Umbilical cord (tissue), 2 donors: Measurements from ENCODE around the gene ZNF440. TPM values are rescaled to one million over a fixed set of nuclear protein-coding genes. Genes with fewer than 3 reads are reported as not detected.
"Not testable (repeated sequence)": the region's sequence is repeated elsewhere in the genome, so short reads cannot be mapped to it uniquely, and the experiment has no call there.

Experiments
- DNase-seq: peaks from one replicate; pipeline ENCODE4 v3.0.0-alpha.2; 2015; ENCODE audit warnings: low spot score
- total RNA-seq: library from RNA; depleted of rRNA; stranded (reverse); fragments of >200 nt; gene quantifications from one replicate; pipeline ENCODE4 v1.2.3, GENCODE V29; 2014; ENCODE audit warnings: low replicate concordance; ENCODE audit not compliant: insufficient read depth

Gene ZNF440
- total RNA-seq = 32.7 TPM

- DNase-seq = peak; percentile 97
Observed at GRCh38 chr19:11814029-11814699, at the start of gene ZNF440. Gene ZNF440, plus strand, starts transcription at chr19:11814273. Its CDS starts 175 bp downstream, at chr19:11814448.

DNA sequence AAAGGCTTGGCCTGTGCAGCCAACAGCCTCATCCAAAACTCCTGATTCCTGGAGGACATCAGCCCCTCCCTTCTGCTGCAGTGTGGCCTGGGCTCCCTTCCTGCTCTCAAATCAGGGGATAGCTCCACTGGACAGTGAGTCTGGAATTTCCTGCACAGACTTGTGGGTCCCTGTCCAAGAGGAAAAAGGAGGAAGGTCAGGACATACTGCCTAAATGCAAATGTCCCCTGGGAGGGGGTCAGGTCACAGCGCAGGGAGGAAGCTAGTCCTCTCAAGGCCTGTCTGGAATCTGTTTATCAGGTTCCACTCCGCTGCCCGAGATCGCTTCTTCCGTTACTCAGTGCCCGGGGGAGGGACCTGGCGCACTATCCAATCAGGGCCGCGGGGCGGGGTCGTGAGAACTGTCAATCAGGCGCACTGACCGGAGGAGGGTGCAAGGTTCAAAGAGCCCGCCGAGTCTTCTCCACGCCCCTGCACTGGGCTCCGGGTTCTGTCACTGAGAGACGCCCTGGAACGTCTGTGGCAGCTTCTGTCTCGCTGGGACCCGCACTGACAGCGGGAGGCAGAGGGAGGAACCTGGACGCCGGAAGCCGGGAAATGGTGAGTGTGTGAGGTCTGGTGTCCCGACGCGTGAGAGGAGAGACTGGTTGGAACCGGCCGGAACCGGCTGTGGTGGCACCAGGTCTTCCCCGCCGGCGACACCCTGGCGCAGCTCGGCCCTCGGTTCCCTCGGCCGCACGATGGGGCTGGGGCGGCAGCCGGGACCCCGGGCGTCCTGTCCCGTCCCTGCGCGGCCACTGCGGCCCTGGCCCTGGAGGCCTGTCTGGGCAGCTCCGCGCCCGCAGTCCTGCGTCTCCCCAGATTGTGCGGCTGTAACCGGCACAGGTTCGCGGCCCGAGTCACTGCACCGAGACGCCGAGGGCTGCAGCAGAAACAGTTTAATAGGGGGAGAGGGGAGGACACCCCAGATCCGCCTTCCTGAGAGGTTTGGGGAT is 47.2 kb upstream of the ZNF440 start, which contains the start of gene ZNF441:
Gene ZNF441, plus strand, starts transcription at position 404 of the 995 bp plus-strand sequence. Its CDS starts 194 bp downstream, at position 598.
- DNase-seq = peak; percentile 98

DNA sequence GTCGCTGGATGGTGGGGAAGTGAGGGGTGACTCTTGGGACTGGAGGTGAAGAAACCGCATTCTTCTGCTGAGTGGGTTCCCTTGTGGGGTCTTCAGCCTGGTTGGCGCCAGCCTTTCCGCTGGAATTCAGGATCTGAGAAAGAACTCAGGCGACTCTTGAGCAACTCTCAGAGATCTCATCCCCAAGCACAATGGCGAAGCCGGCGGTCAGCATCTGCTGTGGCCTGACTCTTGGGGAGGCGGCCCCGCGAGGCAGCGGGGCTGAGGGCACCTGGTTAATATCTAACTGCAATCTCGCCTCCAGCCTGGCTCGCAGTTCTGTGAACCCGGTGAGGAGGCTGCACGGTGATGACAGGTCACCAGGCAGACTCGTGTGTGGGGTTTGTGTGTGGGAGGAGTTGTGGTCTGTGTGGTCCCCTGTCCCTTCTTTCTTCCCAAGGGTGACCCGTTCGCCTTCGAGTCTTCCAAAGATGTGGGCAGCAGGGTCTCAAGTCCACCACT is 46.4 kb upstream of the ZNF440 start:
- peak; percentile 48 for DNase-seq

DNA sequence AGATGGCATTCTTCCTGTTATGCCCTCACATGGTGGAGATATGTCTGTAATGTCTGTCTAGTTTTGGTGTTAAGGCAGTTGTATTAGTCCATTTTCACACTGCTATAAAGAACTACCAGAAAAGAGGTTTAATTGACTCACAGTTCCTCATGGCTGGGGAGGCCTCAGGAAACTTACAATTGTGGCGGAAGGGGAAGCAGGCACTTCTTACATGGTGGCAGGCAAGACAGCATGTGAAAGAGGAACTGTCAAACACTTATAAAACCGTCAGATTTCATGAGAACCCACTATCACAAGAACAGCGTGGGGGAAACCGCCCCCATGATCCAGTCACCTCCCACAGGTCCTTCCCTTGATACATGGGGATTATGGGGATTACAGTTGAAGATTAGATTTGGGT is 44.1 kb upstream of the ZNF440 start:
- DNase-seq = no peak

GRCh38 chr19:11771520-11771919 is 42.6 kb upstream of the ZNF440 start:
- DNase-seq = not testable (repeated sequence)

DNA sequence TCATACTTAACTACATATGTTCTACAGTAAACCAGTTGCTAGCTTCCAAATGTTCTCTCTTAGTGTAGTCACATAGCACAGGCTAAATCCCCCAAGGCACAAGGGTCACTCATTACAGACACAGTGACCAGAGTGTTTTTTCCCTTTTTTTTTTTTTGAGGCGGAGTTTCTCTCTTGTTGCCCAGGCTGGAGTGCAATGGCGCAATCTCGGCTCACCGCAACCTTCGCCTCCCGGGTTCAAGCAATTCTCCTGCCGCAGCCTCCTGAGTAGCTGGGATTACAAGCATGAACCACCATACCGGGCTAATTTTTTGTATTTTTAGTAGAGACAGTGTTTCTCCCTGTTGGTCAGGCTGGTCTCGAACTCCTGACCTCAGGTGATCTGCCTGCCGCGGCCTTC is 37.4 kb upstream of the ZNF440 start:
- not testable (repeated sequence) for DNase-seq

GRCh38 chr19:11780431-11781020 is 33.5 kb upstream of the ZNF440 start:
- no peak for DNase-seq

DNA sequence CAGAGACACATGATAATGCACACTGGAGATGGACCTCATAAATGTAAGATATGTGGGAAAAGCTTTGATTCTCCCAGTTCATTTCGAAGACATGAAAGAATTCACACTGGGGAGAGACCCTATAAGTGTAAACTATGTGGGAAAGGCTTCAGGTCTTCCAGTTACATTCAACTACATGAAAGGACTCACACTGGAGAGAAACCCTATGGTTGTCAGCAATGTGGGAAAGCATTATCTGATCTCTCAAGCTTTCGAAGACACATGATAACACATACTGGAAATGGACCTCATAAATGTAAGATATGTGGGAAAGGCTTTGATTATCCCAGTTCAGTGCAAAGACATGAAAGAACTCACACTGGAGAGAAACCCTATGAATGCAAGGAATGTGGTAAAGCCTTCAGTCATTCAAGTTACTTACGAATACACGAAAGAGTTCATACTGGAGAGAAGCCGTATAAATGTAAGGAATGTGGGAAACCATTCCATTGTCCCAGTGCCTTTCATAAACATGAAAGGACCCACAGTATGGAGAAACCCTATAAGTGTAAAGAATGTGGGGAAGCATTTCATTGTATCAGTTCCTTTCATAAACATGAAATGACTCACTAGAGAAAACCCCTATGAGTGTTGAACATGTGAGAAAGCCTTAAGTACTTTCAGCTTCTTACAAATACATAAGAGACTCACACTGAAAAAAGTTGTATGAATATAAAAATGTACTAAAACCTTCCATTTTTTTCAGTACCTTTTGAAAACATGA is 32.6 kb upstream of the ZNF440 start:
- DNase-seq = no peak

GRCh38 chr19:11783767-11784166 is 30.3 kb upstream of the ZNF440 start:
- DNase-seq = no peak

- no peak for DNase-seq
Observed at GRCh38 chr19:11784356-11784755, 29.7 kb upstream of the ZNF440 start.

DNA sequence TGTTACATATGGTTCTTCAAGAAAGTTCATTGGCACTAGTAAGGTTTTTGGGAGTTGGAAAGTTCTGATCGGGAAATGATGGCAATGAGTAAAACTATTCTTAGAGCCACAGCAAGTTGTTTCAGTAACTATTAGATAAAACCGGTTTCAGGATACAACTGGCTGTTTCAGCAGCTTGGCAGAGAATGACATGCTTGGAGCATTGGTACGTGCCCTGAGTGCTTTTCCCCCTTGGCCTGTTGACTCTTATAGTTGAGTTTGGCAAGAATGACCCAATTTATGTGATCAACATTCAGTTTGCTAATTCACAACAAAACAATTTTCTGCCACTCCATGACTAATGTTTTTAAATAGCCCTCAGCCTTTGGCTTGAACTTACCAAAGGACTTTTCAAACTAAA is 26.5 kb upstream of the ZNF440 start:
- no peak for DNase-seq

GRCh38 chr19:11792942-11793341 is 21.1 kb upstream of the ZNF440 start:
- DNase-seq = no peak

- peak; percentile 90 for DNase-seq
Observed at GRCh38 chr19:11797491-11797890, 16.6 kb upstream of the ZNF440 start.

DNA sequence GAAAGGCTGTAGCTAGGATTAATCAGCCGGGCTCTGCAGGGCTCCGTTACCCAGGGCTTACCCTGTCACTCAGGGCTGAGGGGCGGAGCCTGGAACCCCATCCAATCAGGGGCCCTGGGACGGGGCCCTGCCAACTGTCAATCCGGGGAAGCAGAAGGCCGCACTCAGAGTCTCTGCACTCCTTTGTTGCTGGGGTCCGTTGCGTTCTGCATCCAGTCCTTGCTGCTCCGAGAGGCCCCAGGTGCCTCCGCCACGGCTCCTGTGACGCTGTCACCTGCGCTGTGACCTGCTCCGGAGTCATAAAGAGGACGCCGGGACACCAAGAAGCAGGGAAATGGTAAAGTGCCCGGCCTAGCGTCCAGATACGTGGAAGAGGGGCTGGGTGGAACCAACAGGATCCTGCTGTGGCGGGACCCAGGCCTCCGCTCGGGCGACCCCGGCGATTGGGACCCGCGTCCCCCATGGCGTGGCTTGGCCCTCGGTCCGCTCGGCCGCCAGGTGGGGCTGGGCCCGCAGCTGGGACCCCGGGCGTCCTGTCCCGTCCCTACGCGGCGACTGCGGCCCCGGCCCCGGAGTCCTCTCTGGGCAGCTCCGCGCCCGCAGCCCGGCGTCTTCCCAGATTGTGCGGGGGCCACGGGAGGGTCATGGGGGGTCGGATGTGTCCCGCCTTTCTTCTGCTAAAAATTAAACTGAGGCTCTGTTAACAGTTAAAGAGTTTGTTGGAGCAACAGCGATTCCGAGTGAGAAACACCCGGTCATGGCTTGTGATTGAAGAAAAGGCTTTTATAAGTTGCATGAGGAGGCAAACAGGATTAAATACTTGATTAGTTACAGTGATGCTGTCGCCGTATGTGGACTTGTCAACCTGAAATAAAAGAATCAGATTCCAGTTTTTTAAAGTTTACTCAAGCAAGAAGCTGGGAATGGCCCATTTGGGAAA is 15.4 kb upstream of the ZNF440 start, which contains the start of gene ZNF491:
Gene ZNF491, plus strand, starts transcription at position 133 of the 940 bp plus-strand sequence. CDS start 7,431 bp downstream, outside the sequence.
- DNase-seq = peak; percentile 94

DNA sequence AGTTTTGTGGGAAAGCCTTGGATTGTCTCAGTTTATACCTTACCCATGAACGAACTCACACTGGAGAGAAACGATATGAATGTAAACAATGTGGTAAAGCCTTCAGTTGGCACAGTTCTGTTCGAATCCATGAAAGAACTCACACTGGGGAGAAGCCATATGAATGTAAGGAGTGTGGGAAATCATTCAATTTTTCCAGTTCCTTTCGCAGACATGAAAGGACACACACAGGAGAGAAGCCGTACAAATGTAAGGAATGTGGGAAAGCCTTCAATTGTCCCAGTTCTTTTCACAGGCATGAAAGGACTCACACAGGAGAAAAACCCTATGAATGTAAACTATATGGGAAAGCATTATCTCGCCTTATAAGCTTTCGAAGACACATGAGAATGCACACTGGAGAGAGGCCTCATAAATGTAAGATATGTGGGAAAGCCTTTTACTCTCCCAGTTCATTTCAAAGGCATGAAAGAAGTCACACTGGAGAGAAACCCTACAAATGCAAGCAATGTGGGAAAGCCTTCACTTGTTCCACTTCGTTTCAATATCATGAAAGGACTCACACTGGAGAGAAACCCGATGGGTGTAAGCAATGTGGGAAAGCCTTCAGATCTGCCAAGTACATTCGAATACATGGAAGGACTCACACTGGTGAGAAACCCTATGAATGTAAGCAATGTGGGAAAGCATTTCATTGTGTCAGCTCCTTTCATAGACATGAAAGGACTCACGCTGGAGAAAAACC is 7.5 kb upstream of the ZNF440 start:
- DNase-seq = no peak

GRCh38 chr19:11807099-11807380 is 7.0 kb upstream of the ZNF440 start:
- DNase-seq = no peak

DNA sequence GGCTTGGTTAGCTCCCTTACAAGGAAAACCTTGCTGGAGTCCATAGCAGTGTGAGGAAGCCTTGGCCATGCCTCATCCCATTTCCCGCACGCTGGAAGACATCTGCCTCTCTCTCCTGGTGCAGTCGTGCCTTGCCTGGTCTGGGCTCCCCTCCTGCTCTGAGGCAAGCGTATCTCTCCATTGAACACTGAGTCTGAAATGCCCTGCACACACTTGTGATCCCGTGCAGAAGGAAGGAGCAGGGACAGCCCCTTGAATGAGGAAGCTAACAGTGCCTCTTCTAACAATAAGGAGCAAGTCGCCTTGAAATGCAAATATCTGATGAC is 407 bp upstream of the ZNF440 start:
- DNase-seq = no peak

DNA sequence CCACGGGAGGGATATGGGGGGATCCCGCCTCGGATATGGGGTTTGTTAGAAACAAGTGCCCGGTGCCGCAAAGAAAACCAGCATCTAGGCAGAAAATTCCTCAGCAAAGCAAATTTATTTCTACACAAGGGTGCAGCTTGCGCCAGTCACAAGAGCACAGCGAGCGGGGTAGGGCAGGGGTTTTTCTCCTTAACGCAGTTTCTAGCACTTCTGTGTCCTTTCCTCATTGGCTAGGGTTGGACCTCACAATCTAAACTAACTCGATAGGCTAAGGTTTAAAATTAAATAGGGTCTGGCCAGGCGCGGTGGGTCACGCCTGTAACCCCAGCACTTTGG is 595 bp downstream of the ZNF440 start:
- DNase-seq = peak; percentile 22

DNA sequence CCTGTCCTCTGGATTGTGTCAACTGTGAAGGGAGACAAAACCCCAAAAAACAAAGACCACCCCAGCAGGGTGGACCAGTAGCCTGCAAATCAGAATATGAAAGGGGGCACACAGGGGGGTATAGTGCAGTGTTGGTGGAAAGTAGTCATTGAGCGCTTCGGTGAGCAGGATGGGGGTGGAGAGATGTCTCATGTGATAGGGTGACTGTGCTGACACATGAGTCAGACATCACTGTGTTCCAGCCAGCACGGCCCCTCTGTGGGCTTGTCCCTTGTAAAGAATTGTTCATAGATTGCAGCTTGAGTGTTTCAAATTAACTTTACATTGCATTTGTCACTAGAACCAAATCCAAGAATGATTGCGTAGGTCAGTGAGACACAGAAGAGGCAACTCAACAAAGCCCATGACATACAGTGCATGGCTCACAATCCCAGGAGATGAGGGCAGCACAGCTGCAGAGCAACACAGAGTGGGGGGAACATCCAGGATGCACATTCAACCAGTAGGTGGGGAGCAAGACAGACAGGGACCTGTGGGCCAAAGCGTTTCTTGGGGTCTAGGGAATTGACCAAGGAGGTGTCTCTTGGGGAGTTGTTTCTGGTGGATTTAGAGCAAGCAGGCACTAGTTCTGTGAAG is 7.5 kb downstream of the ZNF440 start:
- no peak for DNase-seq
